Cardiac septum (tissue), 1 donor: ENCODE data around the gene GHRHR. TPM values are rescaled to one million over a fixed set of nuclear protein-coding genes. Genes with fewer than 3 reads are reported as not detected.
A peak's percentile ranks its signal among the peaks of the same experiment; 100 is the strongest.

Source experiments
- DNase-seq: peaks from one replicate; pipeline ENCODE4 v3.0.0-alpha.2; 2020; ENCODE audit warnings: low spot score
- intact Hi-C: fragments of 100-400 bp; cut with DNase I; formaldehyde crosslinking; loops from one replicate; pipeline ENCODE4 v1.14.0; 2022
- long read RNA-seq: library from polyadenylated mRNA; unstranded; transcript quantifications from one replicate; pipeline ENCODE4 v2.0.0, GENCODE V29; 2021
- total RNA-seq: library from RNA; stranded (reverse); fragmentation: NEBNext Ultra II Directional; extraction: Animal tissue kit (Norgen Biotek cat#: 25700); gene quantifications from one replicate; pipeline ENCODE4 v1.2.1, GENCODE V29; 2021
- donor health status: DM: no; HTN: no; CAD: no.

The GHRHR gene
- not detected for total RNA-seq
- long read RNA-seq: 0 reads

DNA sequence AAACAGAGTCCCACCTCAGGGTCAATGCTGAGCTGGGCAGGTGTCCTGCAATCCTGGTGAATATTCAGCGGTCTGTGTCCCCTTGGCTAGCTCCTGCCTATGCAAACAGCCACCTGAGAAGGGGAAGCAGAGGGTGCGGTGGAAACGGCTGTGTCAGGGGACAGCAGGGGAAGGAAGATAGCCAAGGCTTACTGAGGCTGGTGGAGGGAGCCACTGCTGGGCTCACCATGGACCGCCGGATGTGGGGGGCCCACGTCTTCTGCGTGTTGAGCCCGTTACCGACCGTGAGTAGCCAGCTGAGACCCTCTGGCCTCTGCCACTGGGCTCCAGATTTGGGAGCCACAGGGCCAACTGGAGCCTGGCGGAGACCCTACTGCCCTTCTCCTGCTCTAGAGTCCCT lies at the start of gene GHRHR:
Gene GHRHR, plus strand, starts transcription at position 112 of the 400 bp plus-strand sequence. Its CDS starts 116 bp downstream, at position 228.
- intact Hi-C loops: no loop called here

DNA sequence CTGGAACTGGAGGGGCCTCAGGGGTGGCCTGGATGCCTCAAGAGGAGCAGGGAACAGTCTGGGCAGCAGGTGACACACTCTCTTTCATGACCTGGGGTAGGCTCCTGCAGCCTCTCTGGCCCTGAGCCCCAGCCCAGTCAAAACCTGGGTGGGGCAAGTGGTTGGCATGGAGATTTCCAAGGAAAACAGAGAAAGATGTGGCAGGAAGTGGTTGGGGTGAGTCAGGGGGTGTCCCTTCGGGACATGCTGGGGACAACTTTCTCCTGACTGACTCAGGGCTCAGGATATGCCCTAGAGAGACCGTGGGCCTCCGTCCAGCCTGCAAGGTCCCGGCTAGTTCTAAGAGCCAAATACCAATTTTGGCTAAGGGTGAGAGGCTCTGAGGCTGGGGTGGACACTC lies 49.2 kb upstream of the GHRHR start:
- intact Hi-C loops: loop anchor here (5.0 kb wide), 1 partner anchor 162 kb away; the partner anchor contains the start of gene INMT
- no peak for DNase-seq

More for the DNA sequence above, at the start of gene GHRHR:
- no peak for DNase-seq

DNA sequence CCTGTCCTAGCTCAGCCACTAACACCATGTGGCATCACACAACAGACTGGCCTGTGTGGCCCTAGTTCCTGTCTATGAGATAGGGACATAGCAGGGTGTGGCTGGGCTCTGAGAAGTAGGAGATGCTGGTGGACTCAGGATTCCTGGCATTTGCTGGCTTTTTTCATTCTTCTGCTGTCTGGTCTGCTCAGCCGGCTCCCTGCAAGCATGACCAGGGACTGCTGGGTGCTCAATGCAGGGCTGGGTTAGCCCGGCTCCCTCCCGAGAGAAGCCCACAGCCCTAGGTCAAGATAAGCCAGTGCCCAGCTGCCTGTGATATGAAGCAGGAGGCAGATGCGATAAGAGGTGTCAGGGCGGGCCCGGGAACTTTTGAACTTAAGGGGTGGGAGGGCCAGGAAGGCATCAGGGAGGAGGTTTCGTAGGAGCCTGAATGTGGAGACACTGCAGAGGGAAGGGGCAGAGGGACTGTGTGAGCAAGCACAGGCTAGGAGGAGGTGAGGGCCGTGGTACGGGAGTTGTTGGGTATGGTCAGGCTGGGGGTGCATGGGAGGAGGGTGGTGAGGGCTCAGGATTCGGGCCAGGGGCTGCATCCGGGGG lies 48.6 kb upstream of the GHRHR start:
- DNase-seq: no peak
- intact Hi-C loops: no loop called here

DNA sequence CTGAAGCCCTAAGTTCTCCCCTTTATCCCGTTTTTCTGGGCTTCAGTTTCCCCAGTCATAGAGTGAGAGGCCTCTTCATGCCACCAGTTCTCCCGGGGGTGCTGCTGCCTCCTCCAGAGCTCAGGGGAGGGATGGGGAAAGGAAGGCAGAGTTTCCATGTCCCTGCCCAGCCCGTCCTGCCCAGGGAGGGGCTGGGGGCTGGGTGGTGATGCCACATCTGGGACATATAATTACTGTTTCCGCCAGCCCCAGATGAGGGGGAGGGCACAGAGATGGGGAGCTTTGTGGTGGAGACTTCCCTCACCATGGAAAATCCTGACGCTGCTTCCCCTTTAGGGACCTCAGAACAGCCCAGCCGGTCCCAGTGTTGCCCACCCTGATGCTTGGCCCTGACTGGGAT lies 48.0 kb upstream of the GHRHR start:
- DNase-seq: no peak
- intact Hi-C loops: no loop called here

DNA sequence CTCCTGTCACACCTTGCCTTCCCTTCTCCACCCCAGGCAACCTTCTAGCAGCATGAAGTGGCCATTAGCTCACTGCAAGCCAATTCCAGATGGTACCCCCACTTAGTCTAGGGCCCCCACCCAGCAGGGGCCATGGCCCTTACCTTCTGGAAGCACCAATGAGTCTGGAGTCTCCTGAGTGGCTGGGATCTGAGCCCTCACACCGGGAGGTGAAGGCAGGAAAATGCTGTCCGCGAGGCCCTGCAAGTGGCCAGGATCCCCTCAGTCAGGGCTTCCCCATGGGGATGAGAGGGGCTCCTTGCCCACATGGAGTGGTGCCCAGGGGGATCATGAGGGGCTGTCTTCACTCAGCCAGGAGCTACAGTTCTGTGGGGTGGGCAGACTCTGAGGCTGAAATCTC lies 47.5 kb upstream of the GHRHR start:
- DNase-seq: no peak
- intact Hi-C loops: no loop called here

DNA sequence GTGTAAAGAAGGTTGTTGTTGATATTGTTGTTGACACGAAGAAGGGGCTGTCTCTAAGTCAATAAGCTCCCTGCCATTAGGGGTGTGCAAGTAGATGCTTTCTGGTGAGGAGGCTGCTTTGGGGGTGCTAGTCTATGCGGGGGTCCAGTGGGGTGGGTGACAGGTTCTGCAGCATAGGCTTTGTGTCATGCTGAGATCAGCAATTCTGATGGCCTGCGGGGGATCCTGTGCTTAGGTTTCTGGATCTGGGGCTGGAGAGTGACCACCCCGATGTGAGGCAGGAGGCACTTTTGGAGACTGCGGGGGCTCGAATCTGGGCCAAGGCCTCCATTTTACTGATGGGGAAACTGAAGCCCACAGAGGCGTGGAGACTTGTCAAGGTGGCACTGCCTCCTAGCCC lies 47.0 kb upstream of the GHRHR start:
- intact Hi-C loops: no loop called here
- no peak for DNase-seq

DNA sequence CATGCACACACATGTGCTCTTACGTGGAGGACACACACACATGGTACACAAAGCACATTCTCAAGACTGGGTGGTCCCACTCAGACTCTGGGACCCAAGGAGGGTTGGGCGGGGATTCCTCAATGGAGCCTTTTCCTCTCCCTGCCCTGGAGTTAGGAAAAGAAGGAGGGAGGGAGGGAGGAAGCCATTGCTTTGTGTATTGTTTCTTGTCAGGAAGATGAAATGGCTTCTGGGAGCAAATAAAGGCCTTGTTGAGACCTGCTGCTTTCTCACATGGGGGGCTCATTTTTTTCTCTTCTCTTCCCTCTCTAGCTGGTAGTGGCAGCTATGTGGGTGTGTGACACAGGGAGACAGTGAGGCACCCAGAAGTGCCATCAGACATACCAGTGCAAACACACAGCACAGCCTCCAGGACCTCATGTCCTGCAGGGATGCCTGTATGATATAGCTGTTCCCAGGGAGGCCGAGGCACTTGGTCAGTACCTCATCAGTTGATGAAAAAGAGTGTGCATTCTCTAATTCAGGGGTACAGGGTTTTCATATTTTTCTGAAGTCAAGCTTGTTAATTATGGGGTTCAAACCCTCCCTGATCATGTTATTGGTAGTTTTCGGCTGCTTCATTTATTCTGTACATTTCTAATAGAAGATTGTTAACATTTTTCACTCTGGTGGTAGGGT lies 46.4 kb upstream of the GHRHR start:
- no peak for DNase-seq

DNA sequence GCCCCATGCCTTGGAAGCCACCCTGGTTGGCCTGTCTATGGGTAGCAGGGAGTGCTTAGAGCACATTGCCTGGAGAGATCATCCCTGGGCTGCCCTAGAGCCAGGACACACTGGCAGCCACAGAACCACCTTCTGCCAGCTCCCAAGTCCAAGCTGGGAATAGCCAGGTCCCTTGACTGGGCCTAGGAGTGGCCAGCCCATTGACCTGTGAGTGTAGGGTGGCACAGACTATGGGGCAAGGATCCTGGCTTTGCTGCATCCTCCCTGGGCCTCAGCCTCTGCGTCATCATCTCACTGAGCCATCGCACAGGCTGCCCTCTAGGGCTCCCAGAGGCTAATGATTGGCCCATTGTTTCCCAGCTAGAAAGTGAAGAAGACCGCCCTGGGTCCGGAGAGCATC lies 45.1 kb upstream of the GHRHR start:
- peak; percentile 74 for DNase-seq

More for the DNA sequence above, 46.4 kb upstream of the GHRHR start:
- intact Hi-C loops: no loop called here

DNA sequence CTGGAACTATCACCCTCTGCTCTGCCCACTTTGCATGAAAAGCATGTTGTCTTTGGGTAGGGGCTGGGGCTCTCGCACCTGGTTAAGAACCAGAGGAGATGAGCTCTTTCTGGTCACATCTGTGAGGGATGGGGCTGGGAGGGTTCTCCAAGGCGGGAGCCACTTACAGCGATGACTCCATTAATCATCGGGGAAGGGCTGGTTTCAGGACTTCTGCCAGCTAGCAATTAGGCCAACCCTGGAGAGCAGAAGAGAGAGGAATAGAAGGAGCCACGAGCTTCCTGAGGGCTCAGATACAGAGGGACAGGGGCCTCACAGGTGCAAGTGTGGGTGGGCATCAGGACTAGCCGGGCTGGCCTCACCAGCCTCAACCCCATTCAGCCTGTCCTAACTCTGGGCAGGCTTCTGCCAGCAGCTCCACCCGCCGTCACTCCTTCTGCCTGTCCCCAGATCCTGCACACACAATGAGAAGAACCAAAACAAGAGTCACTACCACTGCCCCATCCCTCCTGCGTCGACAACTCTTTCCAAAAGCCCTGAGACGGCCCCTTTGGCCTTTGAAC lies 43.7 kb upstream of the GHRHR start:
- peak; percentile 74 for DNase-seq
- intact Hi-C loops: no loop called here

More for the DNA sequence above, 45.1 kb upstream of the GHRHR start:
- intact Hi-C loops: no loop called here

DNA sequence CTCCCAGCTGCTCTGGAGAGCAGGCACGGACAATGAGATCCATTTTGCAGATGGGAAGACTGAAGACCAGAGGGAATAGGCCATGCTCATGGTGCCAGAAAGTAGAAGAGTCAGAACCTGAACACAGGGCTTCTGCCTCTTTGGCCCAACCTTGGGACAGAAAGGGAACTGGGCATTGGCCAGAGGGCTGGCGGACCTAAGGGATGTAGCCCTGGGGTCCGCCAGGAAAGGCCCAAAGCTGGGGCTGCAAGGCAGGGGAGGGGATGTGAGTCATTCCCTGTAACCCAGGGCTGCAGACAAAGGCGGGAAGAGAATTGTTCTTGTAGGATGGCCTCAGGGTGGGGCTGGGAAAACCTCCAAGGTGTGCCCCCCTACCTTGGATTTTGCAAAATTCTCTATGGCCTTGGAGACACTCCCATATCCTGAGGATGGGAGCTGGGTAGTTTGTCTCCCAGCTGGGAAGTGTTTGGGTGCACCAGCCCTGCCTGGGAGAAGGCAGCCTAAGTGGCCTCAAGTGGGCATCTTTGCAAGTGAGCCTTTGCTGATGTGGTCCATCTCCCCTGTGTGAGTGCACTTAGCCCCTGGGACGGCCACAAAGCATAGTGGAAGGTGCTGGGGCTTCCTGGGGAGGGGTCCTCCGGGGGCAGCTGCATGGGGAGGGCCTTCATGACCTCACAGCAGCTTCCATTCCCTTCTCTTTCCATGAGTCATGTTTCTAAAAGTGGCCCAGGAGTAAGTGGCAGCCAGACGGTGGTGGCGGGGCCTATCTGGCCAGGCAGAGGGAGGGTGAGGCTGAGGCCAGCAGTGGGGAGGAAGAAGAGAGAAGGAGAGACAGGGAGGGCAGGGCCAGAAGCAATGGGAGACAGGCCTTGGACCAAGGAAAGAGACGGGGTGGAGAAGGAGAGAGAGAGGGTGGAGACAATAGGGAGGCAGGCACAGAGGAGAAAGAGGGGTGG lies 42.9 kb upstream of the GHRHR start:
- intact Hi-C loops: no loop called here
- DNase-seq: peak; percentile 89

DNA sequence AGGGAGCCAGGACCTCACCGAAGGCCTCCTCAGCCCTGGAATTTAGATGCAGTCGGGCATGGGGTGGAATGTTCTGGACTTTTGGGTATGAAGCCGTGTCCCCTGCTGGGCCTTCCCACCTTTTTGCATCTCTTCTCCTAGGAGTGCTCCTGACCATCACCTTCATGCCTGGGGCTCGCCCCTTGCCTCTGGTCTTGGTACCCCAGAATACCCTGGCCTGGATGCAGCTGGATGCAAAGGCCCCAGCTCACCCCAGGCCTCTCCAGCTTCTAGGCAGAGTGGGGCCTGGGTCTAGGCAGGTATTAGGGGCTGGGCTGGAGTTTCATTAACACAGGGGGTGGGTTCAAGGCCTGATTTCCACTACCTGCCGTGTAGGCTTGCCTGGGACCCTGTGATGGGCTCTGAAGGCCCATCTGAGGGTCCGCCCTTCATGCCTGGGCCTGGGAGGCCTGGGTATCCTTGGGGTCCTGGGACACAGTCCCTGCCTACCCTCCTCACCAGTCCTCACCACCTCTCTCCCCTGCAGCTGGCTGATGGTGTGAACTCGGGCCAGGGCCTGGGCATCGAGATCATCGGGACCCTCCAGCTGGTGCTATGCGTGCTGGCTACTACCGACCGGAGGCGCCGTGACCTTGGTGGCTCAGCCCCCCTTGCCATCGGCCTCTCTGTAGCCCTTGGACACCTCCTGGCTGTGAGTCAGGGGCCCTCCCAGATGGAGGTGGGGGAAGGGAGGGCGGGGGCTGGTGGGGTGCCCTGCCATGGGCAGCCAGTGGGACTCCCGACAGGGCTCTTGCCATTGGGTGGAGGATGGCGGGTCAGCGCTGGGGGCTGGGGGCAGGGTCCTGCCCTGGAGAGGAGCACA lies 42.0 kb upstream of the GHRHR start:
- intact Hi-C loops: no loop called here
- DNase-seq: peak; percentile 72

DNA sequence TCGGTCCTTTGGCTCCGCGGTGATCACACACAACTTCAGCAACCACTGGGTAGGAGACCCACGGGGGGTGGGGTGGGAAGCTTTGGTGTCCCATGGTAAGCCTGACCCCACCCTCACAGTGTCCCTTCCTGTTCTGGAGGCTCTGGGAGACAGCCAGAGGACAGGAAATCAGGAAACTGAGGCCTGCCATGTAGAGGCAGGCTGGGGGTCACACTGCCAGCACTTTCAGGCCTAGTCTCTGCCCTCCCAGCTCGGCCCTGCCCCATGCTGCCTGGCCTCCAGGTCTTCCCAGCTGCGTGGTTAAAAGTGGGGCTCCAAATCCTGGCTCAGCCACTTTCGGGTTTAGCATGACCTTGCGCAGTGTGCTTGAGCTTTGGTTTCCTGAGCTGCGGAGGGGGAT lies 41.2 kb upstream of the GHRHR start:
- DNase-seq: peak; percentile 73
- intact Hi-C loops: no loop called here

DNA sequence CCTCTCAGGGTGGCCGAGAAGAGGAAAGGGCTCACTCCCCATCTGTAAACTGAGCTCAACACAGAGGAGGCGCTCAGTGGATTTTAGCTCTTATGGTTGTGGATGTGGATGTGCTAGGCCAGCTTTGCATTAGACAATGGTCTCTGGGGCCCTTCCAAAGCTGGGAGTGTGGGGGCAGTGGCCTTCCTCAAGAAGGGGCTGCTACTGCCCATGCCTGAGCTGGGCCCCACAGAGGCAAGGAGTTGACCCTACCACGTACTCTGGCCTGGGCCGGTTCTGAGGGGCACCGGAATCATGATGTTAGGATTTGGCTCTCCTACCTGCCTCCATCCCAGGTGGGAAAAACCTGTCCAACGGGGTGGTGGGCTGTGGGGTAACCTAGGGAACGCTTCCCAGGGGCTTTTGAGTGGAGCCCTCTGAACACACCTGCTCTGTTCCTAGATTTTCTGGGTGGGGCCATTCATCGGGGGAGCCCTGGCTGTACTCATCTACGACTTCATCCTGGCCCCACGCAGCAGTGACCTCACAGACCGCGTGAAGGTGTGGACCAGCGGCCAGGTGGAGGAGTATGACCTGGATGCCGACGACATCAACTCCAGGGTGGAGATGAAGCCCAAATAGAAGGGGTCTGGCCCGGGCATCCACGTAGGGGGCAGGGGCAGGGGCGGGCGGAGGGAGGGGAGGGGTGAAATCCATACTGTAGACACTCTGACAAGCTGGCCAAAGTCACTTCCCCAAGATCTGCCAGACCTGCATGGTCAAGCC lies 40.6 kb upstream of the GHRHR start:
- intact Hi-C loops: no loop called here
- DNase-seq: peak; percentile 72

DNA sequence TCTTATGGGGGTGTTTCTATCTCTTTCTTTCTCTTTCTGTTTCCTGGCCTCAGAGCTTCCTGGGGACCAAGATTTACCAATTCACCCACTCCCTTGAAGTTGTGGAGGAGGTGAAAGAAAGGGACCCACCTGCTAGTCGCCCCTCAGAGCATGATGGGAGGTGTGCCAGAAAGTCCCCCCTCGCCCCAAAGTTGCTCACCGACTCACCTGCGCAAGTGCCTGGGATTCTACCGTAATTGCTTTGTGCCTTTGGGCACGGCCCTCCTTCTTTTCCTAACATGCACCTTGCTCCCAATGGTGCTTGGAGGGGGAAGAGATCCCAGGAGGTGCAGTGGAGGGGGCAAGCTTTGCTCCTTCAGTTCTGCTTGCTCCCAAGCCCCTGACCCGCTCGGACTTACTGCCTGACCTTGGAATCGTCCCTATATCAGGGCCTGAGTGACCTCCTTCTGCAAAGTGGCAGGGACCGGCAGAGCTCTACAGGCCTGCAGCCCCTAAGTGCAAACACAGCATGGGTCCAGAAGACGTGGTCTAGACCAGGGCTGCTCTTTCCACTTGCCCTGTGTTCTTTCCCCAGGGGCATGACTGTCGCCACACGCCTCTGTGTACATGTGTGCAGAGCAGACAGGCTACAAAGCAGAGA lies 39.9 kb upstream of the GHRHR start:
- intact Hi-C loops: no loop called here
- peak; percentile 51 for DNase-seq

DNA sequence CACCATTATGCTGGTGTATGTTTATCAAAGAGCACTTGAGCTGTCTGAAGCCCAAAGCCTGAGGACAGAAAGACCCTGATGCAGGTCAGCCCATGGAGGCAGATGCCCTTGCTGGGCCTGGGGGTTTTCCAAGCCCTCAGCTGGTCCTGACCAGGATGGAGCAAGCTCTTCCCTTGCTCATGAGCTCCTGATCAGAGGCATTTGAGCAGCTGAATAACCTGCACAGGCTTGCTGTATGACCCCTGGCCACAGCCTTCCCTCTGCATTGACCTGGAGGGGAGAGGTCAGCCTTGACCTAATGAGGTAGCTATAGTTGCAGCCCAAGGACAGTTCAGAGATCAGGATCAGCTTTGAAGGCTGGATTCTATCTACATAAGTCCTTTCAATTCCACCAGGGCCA lies 39.1 kb upstream of the GHRHR start:
- intact Hi-C loops: no loop called here
- peak; percentile 22 for DNase-seq

DNA sequence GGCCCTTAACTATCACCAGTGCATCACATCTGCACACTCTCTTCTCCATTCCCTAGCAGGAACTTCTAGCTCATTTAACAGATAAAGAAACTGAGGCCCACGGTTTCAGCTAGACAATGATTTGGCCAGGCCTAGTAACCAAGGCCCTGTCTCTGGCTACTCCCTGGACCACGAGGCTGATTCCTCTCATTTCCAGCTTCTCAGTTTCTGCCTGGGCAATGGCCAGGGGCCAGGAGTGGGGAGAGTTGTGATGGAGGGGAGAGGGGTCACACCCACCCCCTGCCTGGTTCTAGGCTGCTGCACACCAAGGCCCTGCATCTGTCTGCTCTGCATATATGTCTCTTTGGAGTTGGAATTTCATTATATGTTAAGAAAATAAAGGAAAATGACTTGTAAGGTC lies 38.6 kb upstream of the GHRHR start:
- peak; percentile 49 for DNase-seq
- intact Hi-C loops: no loop called here

DNA sequence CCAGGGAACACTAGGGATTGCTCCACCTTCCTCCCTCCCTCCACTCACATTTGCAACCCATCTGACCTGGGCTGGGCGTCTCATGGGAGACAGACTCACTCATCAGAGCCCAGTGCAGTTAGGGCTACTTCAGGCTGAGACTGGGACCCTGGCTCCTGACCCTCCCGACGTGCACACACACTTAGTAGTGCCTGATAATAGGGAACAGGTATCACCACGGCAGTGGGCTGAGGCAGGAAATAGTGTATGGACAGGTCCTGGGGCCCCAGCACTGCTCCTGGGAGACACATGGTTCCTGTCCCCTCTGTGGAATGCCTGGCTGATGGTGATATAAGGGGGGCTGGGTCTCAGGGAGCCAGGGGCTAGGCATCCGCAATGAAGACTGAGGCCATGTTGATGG lies 37.8 kb upstream of the GHRHR start:
- intact Hi-C loops: no loop called here
- DNase-seq: peak; percentile 67

DNA sequence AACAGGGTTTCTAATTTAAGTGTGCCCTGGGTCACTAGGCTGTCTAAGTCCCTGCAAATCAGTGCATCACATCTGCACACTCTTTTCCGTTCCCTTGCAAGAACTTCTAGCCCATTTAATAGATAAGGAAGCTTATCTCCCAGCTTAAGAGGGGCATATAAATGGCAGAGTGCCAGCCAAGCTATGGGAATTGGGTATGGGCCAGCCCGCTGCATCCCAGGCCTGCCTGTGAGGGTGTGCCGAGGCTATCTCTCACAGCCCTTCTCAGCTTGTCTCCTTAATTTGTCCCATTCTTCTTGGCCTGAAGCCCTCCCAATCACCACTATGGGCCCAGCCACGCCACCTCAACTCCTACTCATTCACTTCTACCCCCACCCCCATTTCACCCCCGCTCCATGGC lies 37.4 kb upstream of the GHRHR start:
- peak; percentile 63 for DNase-seq
- intact Hi-C loops: no loop called here
